Activated CD4-positive, alpha-beta T cell treated with anti-CD3 and anti-CD28 coated beads, Interleukin-2, amount 10 ng/mL, durations not matched to agents 7 days and 5 days (primary cell): ENCODE measurements around the gene MROH8. TPM values are rescaled to one million over a fixed set of nuclear protein-coding genes. Genes with fewer than 3 reads are reported as not detected.

Experiments used
- CTCF ChIA-PET: fragments of 350-600 bp; sonication (Branson Sonifier 250); formaldehyde crosslinking; loops from one replicate; lab custom pipeline; 2021; ENCODE audit warnings: antibody characterized with exemption; lab: Charles Lee
- POLR2A ChIA-PET: fragments of 350-600 bp; sonication (Branson Sonifier 250); formaldehyde crosslinking; loops from one replicate; lab custom pipeline; 2021; ENCODE audit warnings: antibody characterized with exemption; lab: Charles Lee
- DNase-seq: peaks from one replicate; pipeline ENCODE4 v3.0.0-alpha.2; 2020
- H3K27ac Mint-ChIP-seq: one replicate; pipeline ENCODE4 v1.8.0; 2021; ENCODE audit warnings: mild to moderate bottlenecking, moderate library complexity, mixed read lengths
- H3K27me3 Mint-ChIP-seq: one replicate; pipeline ENCODE4 v1.8.0; 2021; ENCODE audit warnings: mixed read lengths
- H3K36me3 Mint-ChIP-seq: one replicate; pipeline ENCODE4 v1.8.0; 2021; ENCODE audit warnings: low read depth, mixed read lengths
- H3K4me1 Mint-ChIP-seq: one replicate; pipeline ENCODE4 v1.8.0; 2021; ENCODE audit warnings: mixed read lengths
- H3K4me3 Mint-ChIP-seq: one replicate; pipeline ENCODE4 v1.8.0; 2021; ENCODE audit warnings: mild to moderate bottlenecking, moderate library complexity, mixed read lengths
- H3K9me3 Mint-ChIP-seq: one replicate; pipeline ENCODE4 v1.8.0; 2021; ENCODE audit warnings: mixed read lengths
- total RNA-seq, 2 experiments: library from RNA; stranded (reverse); gene quantifications; one replicate each; pipeline ENCODE4 v1.2.3, GENCODE V29; 2021

Gene MROH8
- total RNA-seq = 1 to 10 TPM; 2.5 to 3.0 TPM

- POLR2A ChIA-PET = interaction anchor here (0.5 to 1.5 kb wide), 3 partner anchors 17 to 175 kb away, joined by 3 to 6 read pairs (median 4); partner anchors contain the start of gene RBL1
- Mint-ChIP-seq H3K9me3 (no peaks in the 10 kb centered on the region), H3K36me3 (peaks cover 16% of the 10 kb centered on the region), H3K4me3 (peak within 1 kb of the TSS; percentile 99), H3K27me3 (peaks cover 2% of the 10 kb centered on the region), H3K27ac (peak within 1 kb of the TSS; percentile 100), H3K4me1 (peaks cover 37% of the 10 kb centered on the region)
- peak; percentile 97 for DNase-seq
- CTCF ChIA-PET = interaction anchor here (0.5 to 3.8 kb wide), 15 partner anchors 11 to 1170 kb away, joined by 3 to 43 read pairs (median 3); no protein-coding TSS in a partner anchor
These were observed at the start of gene MROH8, which contains the start of gene RPN2 for GRCh38 chr20:37178839-37179682. TSS of gene MROH8 (minus strand) at chr20:37179548. TSS of gene RPN2 (plus strand) at chr20:37179330. CDS start at chr20:37179357, 27 bp downstream.

DNA sequence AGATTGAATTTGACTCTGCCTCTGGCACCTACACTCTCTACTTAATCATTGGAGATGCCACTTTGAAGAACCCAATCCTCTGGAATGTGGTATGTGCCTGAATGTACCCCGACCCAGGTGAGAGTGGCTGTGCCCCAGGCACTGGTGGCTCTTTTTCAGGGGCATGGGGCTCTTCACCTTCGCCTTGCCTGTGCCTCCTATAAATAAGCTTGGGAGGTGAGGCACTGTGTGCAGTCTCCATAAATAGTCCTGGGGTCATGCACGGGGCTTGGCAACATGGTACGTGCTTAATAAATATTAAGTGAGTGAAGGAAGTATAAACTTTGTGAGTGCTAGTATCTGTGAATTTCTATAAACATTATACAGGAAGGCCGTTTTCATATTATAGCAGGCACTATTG, 49.3 kb upstream of the MROH8 start:
- POLR2A ChIA-PET = no interaction called here
- H3K27me3 Mint-ChIP-seq = no peaks in the 10 kb centered on the region
- DNase-seq = no peak
- no peak overlapping the region for H3K4me3 Mint-ChIP-seq
- no peak overlapping the region for H3K27ac Mint-ChIP-seq
- H3K36me3 Mint-ChIP-seq = peaks cover 69% of the 10 kb centered on the region
- CTCF ChIA-PET = interaction anchor here (1.7 kb wide), 1 partner anchor 11 kb away, joined by 3 read pairs; no protein-coding TSS in a partner anchor
- no peaks in the 10 kb centered on the region for H3K9me3 Mint-ChIP-seq
- no peaks in the 10 kb centered on the region for H3K4me1 Mint-ChIP-seq

DNA sequence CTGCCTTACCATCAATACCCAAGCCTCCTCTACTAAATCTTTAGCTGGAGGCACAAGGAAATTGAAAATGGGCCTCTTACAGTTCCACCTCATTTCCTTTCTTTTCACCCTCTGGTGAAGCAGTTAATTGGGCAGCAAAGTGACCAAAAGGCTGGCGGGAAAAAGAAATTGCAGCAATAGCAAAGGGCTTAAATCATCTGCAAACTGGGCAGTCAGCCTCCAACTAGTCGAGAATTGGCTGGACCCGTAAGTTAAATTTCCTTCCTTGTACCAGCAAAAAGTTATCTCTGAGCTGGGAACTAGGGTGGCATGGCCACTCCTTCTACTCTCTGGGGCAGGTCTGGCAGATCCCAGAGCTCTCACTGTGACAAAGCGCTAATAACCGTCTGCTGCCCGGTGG, 48.7 kb upstream of the MROH8 start:
- POLR2A ChIA-PET = no interaction called here
- DNase-seq = no peak

GRCh38 chr20:37226889-37227288, 47.5 kb upstream of the MROH8 start:
- Mint-ChIP-seq H3K27ac (peak overlapping the region; percentile 43), H3K4me3 (no peak overlapping the region), H3K27me3 (no peaks in the 10 kb centered on the region), H3K36me3 (peaks cover 69% of the 10 kb centered on the region), H3K9me3 (no peaks in the 10 kb centered on the region), H3K4me1 (no peaks in the 10 kb centered on the region)
- ChIA-PET POLR2A (interaction anchor here (0.6 kb wide), 1 partner anchor 183 kb away, joined by 7 read pairs; no protein-coding TSS in a partner anchor), CTCF (no interaction called here)
- no peak for DNase-seq

More for the DNA sequence above, 48.7 kb upstream of the MROH8 start:
- Mint-ChIP-seq H3K9me3 (no peaks in the 10 kb centered on the region), H3K4me1 (no peaks in the 10 kb centered on the region), H3K36me3 (peaks cover 74% of the 10 kb centered on the region), H3K4me3 (no peak overlapping the region), H3K27me3 (no peaks in the 10 kb centered on the region), H3K27ac (no peak overlapping the region)
- CTCF ChIA-PET = interaction anchor here (1.7 kb wide), 1 partner anchor 10 kb away, joined by 3 read pairs; no protein-coding TSS in a partner anchor

DNA sequence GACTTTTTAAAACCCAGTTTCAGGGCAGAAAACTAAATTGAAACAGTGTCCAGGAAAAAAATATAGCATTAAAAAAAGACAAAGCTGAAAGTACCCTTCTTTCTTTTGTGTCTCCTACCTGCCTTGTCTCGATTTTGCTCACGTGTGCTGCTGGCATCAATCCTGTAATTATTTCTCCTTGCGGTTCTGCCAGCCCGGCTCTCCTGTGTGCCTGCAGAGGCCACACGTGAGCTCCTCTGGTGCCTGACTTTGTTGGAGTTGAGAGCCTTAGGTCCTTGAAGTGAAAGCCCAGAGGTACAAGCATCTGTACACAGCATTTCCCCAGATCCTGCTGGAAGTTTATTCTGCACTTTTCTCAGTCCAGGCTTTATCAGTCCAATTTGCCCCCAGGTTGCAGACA, 45.8 kb upstream of the MROH8 start:
- Mint-ChIP-seq H3K9me3 (no peaks in the 10 kb centered on the region), H3K27ac (no peak overlapping the region), H3K27me3 (no peaks in the 10 kb centered on the region), H3K4me1 (no peaks in the 10 kb centered on the region), H3K4me3 (no peak overlapping the region), H3K36me3 (peaks cover 64% of the 10 kb centered on the region)
- ChIA-PET POLR2A (interaction anchor here (0.8 kb wide), 1 partner anchor 9 kb away, joined by 3 read pairs; no protein-coding TSS in a partner anchor), CTCF (interaction anchor here (1.2 to 1.5 kb wide), 2 partner anchors 30 to 34 kb away, joined by 3 to 4 read pairs; no protein-coding TSS in a partner anchor)
- no peak for DNase-seq

GRCh38 chr20:37223053-37223452, 43.7 kb upstream of the MROH8 start:
- Mint-ChIP-seq H3K36me3 (peaks cover 54% of the 10 kb centered on the region), H3K4me3 (no peak overlapping the region), H3K27me3 (no peaks in the 10 kb centered on the region), H3K4me1 (no peaks in the 10 kb centered on the region), H3K9me3 (no peaks in the 10 kb centered on the region), H3K27ac (no peak overlapping the region)
- DNase-seq = no peak
- CTCF ChIA-PET = interaction anchor here (1.3 kb wide), 1 partner anchor 10 kb away, joined by 5 read pairs; no protein-coding TSS in a partner anchor
- POLR2A ChIA-PET = no interaction called here

- CTCF ChIA-PET = no interaction called here
- H3K27ac Mint-ChIP-seq = no peak overlapping the region
- no peak overlapping the region for H3K4me3 Mint-ChIP-seq
- POLR2A ChIA-PET = no interaction called here
- no peaks in the 10 kb centered on the region for H3K27me3 Mint-ChIP-seq
- DNase-seq = no peak
- H3K9me3 Mint-ChIP-seq = no peaks in the 10 kb centered on the region
- H3K4me1 Mint-ChIP-seq = no peaks in the 10 kb centered on the region
- H3K36me3 Mint-ChIP-seq = peaks cover 44% of the 10 kb centered on the region
These were observed 42.7 kb upstream of the MROH8 start for GRCh38 chr20:37222086-37222485.

DNA sequence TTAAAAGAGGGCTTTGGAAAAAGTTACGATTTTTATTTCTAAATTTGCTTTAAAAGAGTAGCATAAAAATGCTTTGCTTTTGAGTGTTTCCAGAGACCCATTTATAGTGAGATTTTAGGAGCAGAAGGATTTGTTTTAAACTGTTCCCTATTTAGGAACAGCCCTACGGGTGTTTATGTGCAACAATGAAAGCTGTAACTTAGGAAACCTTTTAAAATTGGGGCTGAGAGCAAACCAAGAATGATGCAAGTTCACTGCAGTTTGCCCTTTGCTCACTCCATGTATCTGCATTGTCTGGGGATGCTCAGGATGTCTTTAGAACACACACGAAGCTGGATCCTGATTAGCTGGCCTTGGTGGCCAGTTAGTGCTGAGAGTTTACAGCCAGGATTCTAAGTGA, 41.4 kb upstream of the MROH8 start:
- POLR2A ChIA-PET = interaction anchor here (0.6 kb wide), 1 partner anchor 95 kb away, joined by 4 read pairs; no protein-coding TSS in a partner anchor
- CTCF ChIA-PET = interaction anchor here (0.6 kb wide), 1 partner anchor 164 kb away, joined by 3 read pairs; no protein-coding TSS in a partner anchor
- Mint-ChIP-seq H3K4me3 (no peak overlapping the region), H3K4me1 (no peaks in the 10 kb centered on the region), H3K27me3 (no peaks in the 10 kb centered on the region), H3K36me3 (peaks cover 45% of the 10 kb centered on the region), H3K9me3 (no peaks in the 10 kb centered on the region), H3K27ac (no peak overlapping the region)
- no peak for DNase-seq

DNA sequence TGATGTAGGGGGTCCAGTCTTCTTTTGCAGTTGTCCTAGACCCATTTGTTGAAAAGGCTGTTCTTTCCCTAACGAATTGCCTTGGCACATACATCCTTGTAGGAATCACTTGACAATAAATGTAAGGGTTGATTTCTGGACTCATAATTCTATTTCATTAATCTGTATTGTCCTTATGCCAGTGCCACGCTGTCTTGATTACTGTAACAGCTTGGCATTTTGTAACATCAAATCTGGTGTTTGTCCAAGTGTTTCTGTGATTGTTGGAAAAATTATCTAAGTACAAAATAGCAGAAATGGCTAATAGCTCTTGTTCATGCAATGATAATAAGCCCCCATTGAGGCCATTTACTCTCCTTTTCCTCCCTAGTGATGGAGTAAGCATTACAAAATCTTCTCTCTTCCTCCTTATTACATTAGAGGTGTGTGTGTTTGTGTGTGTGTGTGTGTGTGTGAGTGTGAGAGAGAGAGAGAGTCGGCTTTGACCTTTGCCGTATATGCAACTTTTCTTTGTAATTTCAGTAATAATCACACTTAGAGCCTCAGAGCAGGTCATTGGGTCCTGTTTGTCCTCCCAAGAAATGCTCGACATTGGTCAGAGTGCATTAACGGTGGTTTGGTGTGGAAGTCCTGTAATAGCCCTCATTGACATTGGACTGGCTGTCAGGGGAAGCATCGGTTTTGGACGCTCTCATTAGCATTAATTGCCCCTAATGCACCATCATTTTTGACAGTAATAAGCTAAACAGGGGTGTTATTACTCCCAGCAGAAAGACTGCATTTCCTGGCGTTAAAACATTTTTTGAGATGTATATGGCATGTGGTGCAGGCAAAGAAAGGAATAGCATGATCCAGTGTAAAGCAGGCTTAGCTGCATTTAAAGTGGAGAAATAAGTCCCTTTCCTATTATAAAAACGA, 40.7 kb upstream of the MROH8 start:
- Mint-ChIP-seq H3K4me1 (no peaks in the 10 kb centered on the region), H3K9me3 (no peaks in the 10 kb centered on the region), H3K27ac (no peak overlapping the region), H3K4me3 (no peak overlapping the region), H3K36me3 (peaks cover 43% of the 10 kb centered on the region), H3K27me3 (no peaks in the 10 kb centered on the region)
- DNase-seq = no peak
- POLR2A ChIA-PET = no interaction called here
- CTCF ChIA-PET = interaction anchor here (0.6 to 1.0 kb wide), 2 partner anchors 11 to 164 kb away, joined by 3 to 4 read pairs; no protein-coding TSS in a partner anchor

GRCh38 chr20:37218976-37219375, 39.6 kb upstream of the MROH8 start:
- Mint-ChIP-seq H3K9me3 (no peaks in the 10 kb centered on the region), H3K4me3 (no peak overlapping the region), H3K36me3 (peaks cover 40% of the 10 kb centered on the region), H3K27me3 (no peaks in the 10 kb centered on the region), H3K27ac (no peak overlapping the region), H3K4me1 (no peaks in the 10 kb centered on the region)
- ChIA-PET CTCF (no interaction called here), POLR2A (no interaction called here)
- DNase-seq = no peak

DNA sequence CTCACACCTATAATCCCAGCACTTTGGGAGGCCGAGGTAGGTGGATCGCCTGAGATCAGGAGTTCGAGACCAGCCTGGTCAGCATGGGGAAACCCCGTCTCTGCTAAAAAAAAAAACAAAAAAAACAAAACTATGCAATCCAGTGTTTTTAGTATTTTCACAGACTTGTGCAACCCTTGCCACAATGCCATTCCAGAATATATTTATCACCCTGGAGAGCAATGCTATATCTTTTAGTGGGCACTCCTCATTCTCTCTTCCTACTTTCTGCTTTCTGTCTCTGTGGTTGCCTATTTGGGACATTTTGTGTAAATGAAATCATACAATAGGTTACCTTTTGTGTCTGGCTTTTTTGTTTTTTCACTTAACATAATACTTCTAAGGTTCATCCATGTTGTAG, 39.1 kb upstream of the MROH8 start:
- CTCF ChIA-PET = no interaction called here

GRCh38 chr20:37209661-37210314, 30.4 kb upstream of the MROH8 start:
- no peaks in the 10 kb centered on the region for H3K27me3 Mint-ChIP-seq
- peaks cover 46% of the 10 kb centered on the region for H3K36me3 Mint-ChIP-seq
- ChIA-PET CTCF (interaction anchor here (0.7 to 0.8 kb wide), 2 partner anchors 10 to 125 kb away, joined by 3 to 4 read pairs; no protein-coding TSS in a partner anchor), POLR2A (no interaction called here)
- H3K4me3 Mint-ChIP-seq = no peak overlapping the region
- DNase-seq = no peak
- H3K27ac Mint-ChIP-seq = no peak overlapping the region
- H3K9me3 Mint-ChIP-seq = no peaks in the 10 kb centered on the region
- no peaks in the 10 kb centered on the region for H3K4me1 Mint-ChIP-seq

More for the DNA sequence above, 39.1 kb upstream of the MROH8 start:
- H3K36me3 Mint-ChIP-seq = peaks cover 40% of the 10 kb centered on the region
- no peaks in the 10 kb centered on the region for H3K9me3 Mint-ChIP-seq
- H3K4me1 Mint-ChIP-seq = no peaks in the 10 kb centered on the region
- H3K27ac Mint-ChIP-seq = no peak overlapping the region
- no peak overlapping the region for H3K4me3 Mint-ChIP-seq
- POLR2A ChIA-PET = interaction anchor here (0.9 kb wide), 1 partner anchor 124 kb away, joined by 3 read pairs; no protein-coding TSS in a partner anchor
- DNase-seq = no peak
- H3K27me3 Mint-ChIP-seq = no peaks in the 10 kb centered on the region
